Tibial artery (tissue), 4 donors: ENCODE results near the gene OBP2A.

Experiments
- DNase-seq, 2 donors: peaks; one replicate each; pipeline ENCODE4 v3.0.0-alpha.2; 2019
- H3K27ac ChIP-seq, 2 donors: fragments of 200-600 bp; sonication (generic) in 1 of 2; 1 replicate in 1 of 2; 2 replicates in 1 of 2; pipeline ENCODE4 v1.5.1; 2018 to 2019; ENCODE audit warnings: mild to moderate bottlenecking in 1 of 2
- H3K27me3 ChIP-seq, 2 donors: fragments of 200-600 bp; sonication (generic) in 1 of 2; one replicate each; pipeline versions ENCODE4 v1.5.1 to v1.6.0; 2016 to 2019
- H3K36me3 ChIP-seq, 3 donors: fragments of 200-600 bp; sonication (generic) in 2 of 3; one replicate each; pipeline ENCODE4 v1.5.1; 2016 to 2019; ENCODE audit warnings: mild to moderate bottlenecking in 2 of 3
- H3K4me1 ChIP-seq, 4 donors: fragments of 200-600 bp; sonication (generic) in 2 of 4; 1 replicate in 3 of 4; 2 replicates in 1 of 4; pipeline ENCODE4 v1.5.1; 2016 to 2019
- H3K4me3 ChIP-seq, 2 donors: fragments of 200-600 bp; sonication (generic) in 1 of 2; 1 replicate in 1 of 2; 2 replicates in 1 of 2; pipeline ENCODE4 v1.5.1; 2018 to 2019; ENCODE audit warnings: mild to moderate bottlenecking in 2 of 2
- H3K9me3 ChIP-seq, 3 donors: fragments of 200-600 bp; sonication (generic) in 1 of 3; one replicate each; pipeline ENCODE4 v1.5.1; 2016 to 2019
- CTCF ChIP-seq, 2 experiments: fragments of 200-600 bp in 1 of 2; fragments of 450-650 bp in 1 of 2; IDR thresholded peaks; one replicate each; pipeline ENCODE4 v1.5.1; 2017 to 2019; ENCODE audit warnings: antibody characterized with exemption in 2 of 2, mild to moderate bottlenecking in 1 of 2, moderate library complexity in 1 of 2
- intact Hi-C: fragments of 100-400 bp; cut with DNase I; formaldehyde crosslinking; loops from one replicate; pipeline ENCODE4 v1.15.0; 2023; ENCODE audit warnings: low total_unique reads

Gene OBP2A

DNA sequence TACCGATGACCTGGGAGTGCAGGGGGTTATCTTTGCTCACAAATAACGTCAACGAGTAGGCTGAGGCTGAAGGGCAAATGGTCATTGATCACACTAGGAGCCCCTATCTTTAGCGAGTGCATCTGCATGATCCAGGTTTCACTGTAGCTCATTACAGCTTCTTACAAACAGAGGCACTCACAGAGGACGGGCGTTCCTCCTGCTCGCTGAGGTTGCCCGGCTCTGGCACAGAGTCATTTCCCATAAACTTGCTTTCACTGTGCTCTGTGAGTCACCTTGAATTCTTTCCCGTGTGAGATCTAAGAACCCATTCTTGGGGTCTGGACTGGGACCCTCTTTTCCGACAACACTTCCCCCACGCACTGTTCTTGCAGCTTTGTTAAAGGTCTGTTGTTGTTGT lies 13.7 kb downstream of the OBP2A start:
- no peak for DNase-seq
- H3K9me3 ChIP-seq = peaks cover 0 to 15% (median 9%) of the 10 kb centered on the region in 3 donors
- H3K4me1 ChIP-seq = no peaks in the 10 kb centered on the region
- TF ChIP-seq CTCF (IDR thresholded peaks at IDR 0.05) = no peak
- H3K36me3 ChIP-seq = no peaks in the 10 kb centered on the region
- H3K4me3 ChIP-seq = no peak overlapping the region
- no peak overlapping the region for H3K27ac ChIP-seq
- H3K27me3 ChIP-seq = peaks cover 0 to 33% of the 10 kb centered on the region in 2 donors
- intact Hi-C loops = no loop called here

DNA sequence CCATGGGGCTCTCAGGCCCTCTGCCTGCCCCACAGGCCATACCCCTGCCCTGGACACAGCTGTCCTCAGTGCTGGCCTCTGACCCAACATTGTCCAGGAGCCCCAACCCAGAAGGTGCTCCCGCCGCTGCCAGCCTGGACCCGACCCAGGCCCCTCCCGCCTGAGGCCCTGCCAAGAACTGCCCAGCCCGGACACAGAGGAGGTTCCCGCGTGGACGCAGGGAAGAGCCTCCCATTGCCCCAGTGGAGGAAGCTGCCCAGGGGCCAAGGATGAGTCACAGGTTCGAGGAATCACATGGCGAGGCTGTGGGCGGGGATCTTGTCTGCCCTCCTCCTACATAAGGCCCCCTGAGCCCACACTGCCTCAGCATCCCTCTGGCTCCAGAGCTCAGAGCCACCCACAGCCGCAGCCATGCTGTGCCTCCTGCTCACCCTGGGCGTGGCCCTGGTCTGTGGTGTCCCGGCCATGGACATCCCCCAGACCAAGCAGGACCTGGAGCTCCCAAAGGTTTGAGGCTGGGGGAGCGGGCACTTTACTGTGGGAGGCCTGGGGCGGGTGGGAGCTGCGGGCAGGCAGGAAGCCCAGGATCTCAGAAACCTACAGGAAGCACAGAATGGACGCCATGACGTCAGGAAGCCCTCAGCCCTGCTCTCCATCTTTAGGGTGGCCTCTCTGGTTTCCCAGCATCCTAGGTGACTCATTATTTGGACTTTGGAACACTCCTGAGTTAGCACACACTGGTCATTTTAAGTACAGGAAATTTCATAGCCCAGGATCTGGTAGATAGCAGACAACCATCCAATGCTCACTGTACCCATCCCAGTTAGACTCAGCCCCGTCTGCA lies 15.7 kb downstream of the OBP2A start, which contains the start of gene PAEP:
TSS of gene PAEP (plus strand) at position 366 of the 844 bp plus-strand sequence.
- Histone ChIP-seq H3K4me3 (no peak within 1 kb of the TSS), H3K9me3 (peaks cover 0 to 6% (median 0%) of the 10 kb centered on the region in 3 donors), H3K27me3 (peaks cover 0 to 50% of the 10 kb centered on the region in 2 donors), H3K4me1 (no peaks in the 10 kb centered on the region), H3K27ac (no peak within 1 kb of the TSS), H3K36me3 (no peaks in the 10 kb centered on the region)
- TF ChIP-seq CTCF (IDR thresholded peaks at IDR 0.05) = no peak
- intact Hi-C loops = no loop called here
- DNase-seq = no peak

- Histone ChIP-seq H3K27ac (no peak overlapping the region), H3K9me3 (peaks cover 0 to 6% (median 0%) of the 10 kb centered on the region in 3 donors), H3K4me3 (no peak overlapping the region), H3K36me3 (no peaks in the 10 kb centered on the region), H3K4me1 (no peaks in the 10 kb centered on the region), H3K27me3 (peaks cover 0 to 54% of the 10 kb centered on the region in 2 donors)
- DNase-seq = no peak
- intact Hi-C loops = no loop called here
- no peak for TF ChIP-seq CTCF (IDR thresholded peaks at IDR 0.05)
Observed at GRCh38 chr9:135562235-135562745, 16.4 kb downstream of the OBP2A start.

DNA sequence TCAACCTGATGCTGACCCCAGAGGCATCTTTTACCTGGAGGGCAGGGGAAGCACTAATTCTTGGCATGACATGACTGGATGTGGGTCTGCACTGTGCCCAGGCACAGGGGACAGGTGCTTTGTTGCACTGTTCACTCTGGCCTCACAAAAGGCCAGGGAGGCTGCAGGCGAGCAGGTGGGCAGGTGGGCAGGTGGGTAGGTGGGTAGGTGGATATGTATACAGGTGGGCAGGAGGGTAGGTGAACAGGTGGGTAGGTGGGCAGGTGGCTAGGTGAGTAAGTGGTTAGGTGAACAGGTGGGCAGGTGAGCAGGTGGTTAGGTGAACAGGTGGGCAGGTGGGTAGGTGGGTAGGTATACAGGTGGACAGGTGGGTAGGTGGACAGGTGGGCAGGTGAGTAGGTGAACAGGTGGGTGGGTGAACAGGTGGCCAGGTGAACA lies 17.1 kb downstream of the OBP2A start:
- no peak for DNase-seq
- no peak for TF ChIP-seq CTCF (IDR thresholded peaks at IDR 0.05)
- peaks cover 0 to 55% of the 10 kb centered on the region in 2 donors for H3K27me3 ChIP-seq
- no peaks in the 10 kb centered on the region for H3K4me1 ChIP-seq
- no peak overlapping the region for H3K27ac ChIP-seq
- no peak overlapping the region for H3K4me3 ChIP-seq
- intact Hi-C loops = no loop called here
- H3K36me3 ChIP-seq = no peaks in the 10 kb centered on the region
- peaks cover 0 to 6% (median 0%) of the 10 kb centered on the region in 3 donors for H3K9me3 ChIP-seq

DNA sequence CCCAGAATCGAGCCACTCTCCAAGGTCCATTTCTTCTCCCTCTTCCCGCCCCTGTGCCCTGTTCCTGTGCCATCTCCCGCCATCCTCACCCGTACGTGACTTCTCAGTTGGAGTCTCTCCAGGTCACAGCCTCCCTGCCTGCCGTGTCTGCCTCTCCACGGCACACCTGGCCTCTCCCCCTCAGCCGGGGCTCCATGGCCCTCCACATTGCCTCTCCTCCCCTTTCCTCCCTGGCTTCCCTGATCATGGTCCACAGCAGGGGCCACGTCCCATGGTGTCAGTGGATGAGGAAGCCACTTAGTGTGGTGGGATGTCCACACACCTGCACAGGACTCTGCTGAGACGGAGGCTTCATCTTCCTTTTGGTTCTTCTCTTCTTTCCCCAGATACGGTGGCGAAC lies 17.9 kb downstream of the OBP2A start:
- no peak for DNase-seq
- H3K4me3 ChIP-seq = no peak overlapping the region
- no peaks in the 10 kb centered on the region for H3K4me1 ChIP-seq
- intact Hi-C loops = no loop called here
- no peak for TF ChIP-seq CTCF (IDR thresholded peaks at IDR 0.05)
- peaks cover 0 to 6% (median 0%) of the 10 kb centered on the region in 3 donors for H3K9me3 ChIP-seq
- no peak overlapping the region for H3K27ac ChIP-seq
- no peaks in the 10 kb centered on the region for H3K36me3 ChIP-seq
- H3K27me3 ChIP-seq = peaks cover 0 to 55% of the 10 kb centered on the region in 2 donors
